ENCODE measurements around the gene PIM2.

Gene PIM2

GRCh38 chrX:48935301-48935670 lies 16.5 kb upstream of the PIM2 start:
- no peak for DNase-seq (ENCODE audit: low read depth in 2 of 2)

- no peak for DNase-seq (ENCODE audit: low read depth in 2 of 2)
Measured at GRCh38 chrX:48934581-48935300, 15.9 kb upstream of the PIM2 start.

- no peak for DNase-seq (ENCODE audit: low read depth in 2 of 2)
Measured at GRCh38 chrX:48933757-48934156, 14.9 kb upstream of the PIM2 start.

- no peak for DNase-seq (ENCODE audit: low read depth in 2 of 2)
Measured at GRCh38 chrX:48927736-48928382, 9.0 kb upstream of the PIM2 start.

- DNase-seq (ENCODE audit: low read depth in 2 of 2) = no peak
Measured at GRCh38 chrX:48927123-48927522, 8.3 kb upstream of the PIM2 start.

- DNase-seq (ENCODE audit: low read depth in 2 of 2) = no peak
Measured at GRCh38 chrX:48924270-48924669, 5.4 kb upstream of the PIM2 start.

- DNase-seq (ENCODE audit: low read depth in 2 of 2) = no peak
Measured at GRCh38 chrX:48923771-48924170, 4.9 kb upstream of the PIM2 start.

- no peak for DNase-seq (ENCODE audit: low read depth in 2 of 2)
Measured at GRCh38 chrX:48920718-48921104, 1.9 kb upstream of the PIM2 start.

GRCh38 chrX:48919947-48920717 lies 1.3 kb upstream of the PIM2 start:
- DNase-seq (ENCODE audit: low read depth in 2 of 2) = no peak

GRCh38 chrX:48919360-48919841 lies 577 bp upstream of the PIM2 start:
- no peak for DNase-seq (ENCODE audit: low read depth in 2 of 2)

- DNase-seq (ENCODE audit: low read depth in 2 of 2) = no peak
Measured at GRCh38 chrX:48918301-48918642, 552 bp downstream of the PIM2 start.

GRCh38 chrX:48917139-48918001 lies 1.5 kb downstream of the PIM2 start:
- DNase-seq (ENCODE audit: low read depth in 2 of 2) = peak; percentile 68 to 75

- DNase-seq (ENCODE audit: low read depth in 2 of 2) = no peak
Measured at GRCh38 chrX:48914593-48915493, 4.0 kb downstream of the PIM2 start.

- DNase-seq (ENCODE audit: low read depth in 2 of 2) = no peak
Measured at GRCh38 chrX:48913605-48914366, 5.0 kb downstream of the PIM2 start.

- peak; percentile 74 to 77 for DNase-seq (ENCODE audit: low read depth in 2 of 2)
Measured at GRCh38 chrX:48911412-48912182, 7.2 kb downstream of the PIM2 start, which contains the start of gene SLC35A2. Gene SLC35A2, minus strand, starts transcription at chrX:48911646. Its CDS starts 10 bp downstream, at chrX:48911636.

GRCh38 chrX:48910926-48911411 lies 7.9 kb downstream of the PIM2 start:
- DNase-seq (ENCODE audit: low read depth in 2 of 2) = no peak

- DNase-seq (ENCODE audit: low read depth in 2 of 2) = no peak
Measured at GRCh38 chrX:48909703-48910294, 9.0 kb downstream of the PIM2 start.

- DNase-seq (ENCODE audit: low read depth in 2 of 2) = no peak
Measured at GRCh38 chrX:48908600-48908999, 10.2 kb downstream of the PIM2 start.

Measured in stimulated activated CD8-positive, alpha-beta memory T cell treated with anti-CD3 and anti-CD28 coated beads, Interleukin-15, amount 100 ng/mL, for 4 hours (primary cell).